ENCODE measurements around the gene FAM117A. TPM values are rescaled to one million over a fixed set of nuclear protein-coding genes. Genes with fewer than 3 reads are reported as not detected.
A peak's percentile ranks its signal among the peaks of the same experiment; 100 is the strongest.

Gene FAM117A
- total and polyA plus RNA-seq, 2 donors (not counting 1 experiment from before 2014, with no cell fraction given) = 93.4 to 162 TPM

GRCh38 chr17:49699966-49700575 lies 63.9 kb downstream of the FAM117A start:
- POLR2A ChIA-PET = no interaction called here
- Histone ChIP-seq H3K4me2 (replicated peaks; ENCODE audit: low read depth, low read length, poor library complexity, severe bottlenecking) (no peak overlapping the region), H3K79me2 (ENCODE audit: control insufficient read depth, insufficient read depth, low read length) (peaks cover 1% of the 10 kb centered on the region), H3K4me3 (ENCODE audit: control extremely low read depth in 1 of 5, extremely low read depth in 1 of 5, insufficient read depth in 1 of 5, low read depth in 2 of 5, low read length in 4 of 5) (no peak overlapping the region), H3K9ac (ENCODE audit: low read length) (no peak overlapping the region), H4K20me1 (ENCODE audit: control insufficient read depth, insufficient read depth, low read length, poor library complexity, severe bottlenecking) (no peaks in the 10 kb centered on the region), H3K9me3 (ENCODE audit: control extremely low read depth in 1 of 3, control insufficient read depth in 2 of 3, insufficient read depth in 1 of 3, low read length in 2 of 3) (no peaks in the 10 kb centered on the region), H3K36me3 (replicated peaks in 1 of 2; ENCODE audit: control extremely low read depth in 1 of 2, control insufficient read depth in 1 of 2, extremely low read depth in 1 of 2, insufficient read depth in 2 of 2, low read length in 1 of 2) (peaks cover 0 to 51% of the 10 kb centered on the region in 2 experiments), H3K27me3 (replicated peaks in 1 of 4; ENCODE audit: control extremely low read depth in 1 of 4, control insufficient read depth in 3 of 4, insufficient read depth in 4 of 4, low read length in 3 of 4) (no peaks in the 10 kb centered on the region), H2AFZ (ENCODE audit: insufficient read depth, low read depth, low read length, poor library complexity, severe bottlenecking) (no peak overlapping the region), H3K4me1 (ENCODE audit: control insufficient read depth in 2 of 2, insufficient read depth in 2 of 2, low read length in 2 of 2) (peaks cover 14 to 15% of the 10 kb centered on the region in 2 donors), H3K27ac (ENCODE audit: low read length in 2 of 2) (peak overlapping the region in 1 of 2 donors; percentile 14)
- Mint-ChIP-seq H3K27ac (no peak overlapping the region), H3K9me3 (ENCODE audit: insufficient read depth) (no peaks in the 10 kb centered on the region), H3K27me3 (no peaks in the 10 kb centered on the region), H3K4me3 (no peak overlapping the region), H3K4me1 (peaks cover 16% of the 10 kb centered on the region)
- intact Hi-C loops (cut with micrococcal nuclease) = loop anchor here (10.0 kb wide), 2 partner anchors 205 to 285 kb away; partner anchors contain the start of genes NGFR and PHB1
- ATAC-seq (ENCODE audit: low read depth) = no peak
- TF ChIP-seq CTCF (IDR thresholded peaks at IDR 0.05) = no peak
- no peak for TF ChIP-seq EZH2 (IDR thresholded peaks at IDR 0.05; ENCODE audit: borderline replicate concordance, insufficient read depth, low read depth, low read length, poor library complexity, severe bottlenecking)
- 23% methylated on average over 5 of the region's 8 CpGs for WGBS (ENCODE audit: insufficient coverage)
- no peak for DNase-seq
- CTCF ChIA-PET = interaction anchor here (1.5 to 24.9 kb wide), 2 partner anchors 79 to 131 kb away, joined by 3 to 485 read pairs; partner anchors contain the start of gene NXPH3

- H3K79me2 ChIP-seq (ENCODE audit: control insufficient read depth, insufficient read depth, low read length) = no peaks in the 10 kb centered on the region
- H3K27ac Mint-ChIP-seq = no peak overlapping the region
- no peak for TF ChIP-seq CTCF (IDR thresholded peaks at IDR 0.05)
- no peak for TF ChIP-seq EZH2 (IDR thresholded peaks at IDR 0.05; ENCODE audit: borderline replicate concordance, insufficient read depth, low read depth, low read length, poor library complexity, severe bottlenecking)
- ATAC-seq (ENCODE audit: low read depth) (no peak), DNase-seq (no peak)
- peaks cover 0 to 31% of the 10 kb centered on the region in 2 experiments for H3K36me3 ChIP-seq (replicated peaks in 1 of 2; ENCODE audit: control extremely low read depth in 1 of 2, control insufficient read depth in 1 of 2, extremely low read depth in 1 of 2, insufficient read depth in 2 of 2, low read length in 1 of 2)
- no peak overlapping the region for H2AFZ ChIP-seq (ENCODE audit: insufficient read depth, low read depth, low read length, poor library complexity, severe bottlenecking)
- H3K9me3 ChIP-seq (ENCODE audit: control extremely low read depth in 1 of 3, control insufficient read depth in 2 of 3, insufficient read depth in 1 of 3, low read length in 2 of 3) = no peaks in the 10 kb centered on the region
- H3K4me3 Mint-ChIP-seq = no peak overlapping the region
- intact Hi-C loops (cut with micrococcal nuclease) = no loop called here
- H3K4me3 ChIP-seq (ENCODE audit: control extremely low read depth in 1 of 5, extremely low read depth in 1 of 5, insufficient read depth in 1 of 5, low read depth in 2 of 5, low read length in 4 of 5) = no peak overlapping the region
- no peaks in the 10 kb centered on the region for H3K27me3 Mint-ChIP-seq
- peaks cover 16 to 19% of the 10 kb centered on the region in 2 donors for H3K4me1 ChIP-seq (ENCODE audit: control insufficient read depth in 2 of 2, insufficient read depth in 2 of 2, low read length in 2 of 2)
- H3K9ac ChIP-seq (ENCODE audit: low read length) = no peak overlapping the region
- ChIA-PET POLR2A (no interaction called here), CTCF (interaction anchor here (0.5 to 24.9 kb wide), 8 partner anchors 9 to 141 kb away, joined by 3 to 485 read pairs (median 4); partner anchors contain the start of genes FAM117A, NXPH3 and SLC35B1)
- no peaks in the 10 kb centered on the region for H3K27me3 ChIP-seq (replicated peaks in 1 of 4; ENCODE audit: control extremely low read depth in 1 of 4, control insufficient read depth in 3 of 4, insufficient read depth in 4 of 4, low read length in 3 of 4)
- peaks cover 17% of the 10 kb centered on the region for H3K4me1 Mint-ChIP-seq
- no peak overlapping the region for H3K4me2 ChIP-seq (replicated peaks; ENCODE audit: low read depth, low read length, poor library complexity, severe bottlenecking)
- no peaks in the 10 kb centered on the region for H4K20me1 ChIP-seq (ENCODE audit: control insufficient read depth, insufficient read depth, low read length, poor library complexity, severe bottlenecking)
- no peak overlapping the region for H3K27ac ChIP-seq (ENCODE audit: low read length in 2 of 2)
- WGBS (ENCODE audit: insufficient coverage) = 77% methylated on average over 5 of the region's 6 CpGs
- no peaks in the 10 kb centered on the region for H3K9me3 Mint-ChIP-seq (ENCODE audit: insufficient read depth)
Observed at GRCh38 chr17:49698005-49698404, 65.9 kb downstream of the FAM117A start.

Data from B cell (primary cell).